Liver (tissue), 3 donors: Measurements from ENCODE around the gene ILDR2.

ENCODE experiments used
- CTCF ChIP-seq: fragments of 150-350 bp; IDR thresholded peaks from 2 replicates; pipeline ENCODE4 v1.5.1; 2017; ENCODE audit warnings: improper control_type of control experiment, low read depth, low read length; ENCODE audit not compliant: missing input control
- EGR1 ChIP-seq, 2 donors: IDR thresholded peaks; 2 replicates each; pipeline ENCODE4 v1.6.1; 2016 to 2018; ENCODE audit warnings: antibody characterized with exemption in 2 of 2, low read depth in 2 of 2
- NR2F2 ChIP-seq: IDR thresholded peaks from 2 replicates; pipeline ENCODE4 v1.6.1; 2016; ENCODE audit warnings: antibody characterized with exemption
- RAD21 ChIP-seq, 2 donors: IDR thresholded peaks; 2 replicates each; pipeline ENCODE4 v1.6.1; 2016; ENCODE audit warnings: antibody characterized with exemption in 2 of 2, mild to moderate bottlenecking in 2 of 2
- YY1 ChIP-seq: IDR thresholded peaks from 2 replicates; pipeline ENCODE4 v1.6.1; 2016; ENCODE audit warnings: antibody characterized with exemption, mild to moderate bottlenecking
- TF ChIP-seq, protein P1 (sequence below): IDR thresholded peaks from 2 replicates; pipeline ENCODE4 v1.6.1; 2016; ENCODE audit warnings: antibody characterized with exemption
- TF ChIP-seq, protein P2 (sequence below): IDR thresholded peaks from 2 replicates; pipeline ENCODE4 v1.6.1; 2016; ENCODE audit warnings: antibody characterized with exemption
- donor health status: healthy.
- donor health status: healthy.

DNA sequence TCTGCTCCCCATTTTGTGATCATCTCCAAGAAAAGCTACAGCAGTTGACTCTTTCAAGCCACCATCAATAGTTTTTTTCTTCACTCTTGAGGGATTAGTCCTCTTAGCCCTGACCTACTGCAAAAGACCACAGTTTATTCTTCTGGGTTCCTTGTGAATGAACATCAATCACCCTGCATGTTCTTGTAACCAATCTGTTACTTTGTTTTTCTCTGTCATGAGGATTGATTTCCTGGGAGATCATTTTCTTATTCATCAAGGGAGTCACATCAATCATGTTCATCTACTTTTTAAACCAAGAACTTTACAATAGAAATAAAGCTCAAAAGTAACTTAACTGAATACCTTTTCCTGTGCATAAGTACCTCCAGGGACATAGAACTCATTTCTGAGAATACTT lies 21.8 kb downstream of the ILDR2 start:
- TF ChIP-seq CTCF, result no peak
- TF ChIP-seq YY1, result no peak
- TF ChIP-seq EGR1 (IDR thresholded peaks at IDR 0.05; ENCODE audit: low read depth in 2 of 2), result no peak
- TF ChIP-seq, protein P1, sequence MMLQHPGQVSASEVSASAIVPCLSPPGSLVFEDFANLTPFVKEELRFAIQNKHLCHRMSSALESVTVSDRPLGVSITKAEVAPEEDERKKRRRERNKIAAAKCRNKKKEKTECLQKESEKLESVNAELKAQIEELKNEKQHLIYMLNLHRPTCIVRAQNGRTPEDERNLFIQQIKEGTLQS, result no peak
- no peak for TF ChIP-seq RAD21 (IDR thresholded peaks at IDR 0.05)
- TF ChIP-seq, protein P2, sequence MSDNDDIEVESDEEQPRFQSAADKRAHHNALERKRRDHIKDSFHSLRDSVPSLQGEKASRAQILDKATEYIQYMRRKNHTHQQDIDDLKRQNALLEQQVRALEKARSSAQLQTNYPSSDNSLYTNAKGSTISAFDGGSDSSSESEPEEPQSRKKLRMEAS, result no peak
- no peak for TF ChIP-seq NR2F2
